Endothelial cell of umbilical vein (primary cell): ENCODE measurements around the gene THBS1.

Experiments used
- EZH2 ChIP-seq: IDR thresholded peaks from 2 replicates; pipeline ENCODE4 v1.6.1; 2012; ENCODE audit warnings: borderline replicate concordance, low read depth, mild to moderate bottlenecking, moderate library complexity, low read length, inconsistent platforms; ENCODE audit not compliant: severe bottlenecking
- POLR2AphosphoS5 ChIP-seq: IDR thresholded peaks from 2 replicates; pipeline ENCODE4 v1.6.1; 2012; ENCODE audit warnings: low read depth, mild to moderate bottlenecking, control low read depth, low read length, moderate library complexity; ENCODE audit not compliant: insufficient read depth
- TF ChIP-seq, protein P1 (sequence below), 2 donors: IDR thresholded peaks; 1 replicate in 1 of 2; 2 replicates in 1 of 2; pipeline ENCODE4 v1.5.1; 2011; ENCODE audit warnings: low read length in 2 of 2, mild to moderate bottlenecking in 2 of 2, moderate library complexity in 2 of 2, control low read depth in 1 of 2, inconsistent platforms in 1 of 2, low read depth in 1 of 2; ENCODE audit not compliant: insufficient read depth in 1 of 2; ENCODE audit errors: extremely low read depth in 1 of 2

DNA sequence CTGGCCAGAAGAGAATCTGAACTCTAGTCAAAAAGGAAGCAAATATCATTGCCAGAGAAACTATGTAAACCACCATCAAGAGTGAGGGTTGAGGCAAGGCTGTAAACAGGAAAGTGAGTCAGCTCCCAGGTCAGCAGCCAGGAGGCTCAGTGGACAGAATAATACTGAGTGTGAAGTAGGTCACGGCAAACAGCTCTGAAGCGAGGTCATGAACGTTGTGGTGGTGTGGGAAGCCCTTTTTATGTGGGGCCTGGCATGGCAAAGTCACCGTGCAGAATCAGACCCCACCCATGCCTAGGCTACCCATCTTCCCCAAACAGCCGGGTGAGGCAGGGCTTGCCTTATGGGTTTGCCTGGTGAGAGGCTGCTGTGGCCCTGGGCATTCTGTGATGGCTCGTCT, 43.9 kb downstream of the THBS1 start:
- TF ChIP-seq, protein P1, sequence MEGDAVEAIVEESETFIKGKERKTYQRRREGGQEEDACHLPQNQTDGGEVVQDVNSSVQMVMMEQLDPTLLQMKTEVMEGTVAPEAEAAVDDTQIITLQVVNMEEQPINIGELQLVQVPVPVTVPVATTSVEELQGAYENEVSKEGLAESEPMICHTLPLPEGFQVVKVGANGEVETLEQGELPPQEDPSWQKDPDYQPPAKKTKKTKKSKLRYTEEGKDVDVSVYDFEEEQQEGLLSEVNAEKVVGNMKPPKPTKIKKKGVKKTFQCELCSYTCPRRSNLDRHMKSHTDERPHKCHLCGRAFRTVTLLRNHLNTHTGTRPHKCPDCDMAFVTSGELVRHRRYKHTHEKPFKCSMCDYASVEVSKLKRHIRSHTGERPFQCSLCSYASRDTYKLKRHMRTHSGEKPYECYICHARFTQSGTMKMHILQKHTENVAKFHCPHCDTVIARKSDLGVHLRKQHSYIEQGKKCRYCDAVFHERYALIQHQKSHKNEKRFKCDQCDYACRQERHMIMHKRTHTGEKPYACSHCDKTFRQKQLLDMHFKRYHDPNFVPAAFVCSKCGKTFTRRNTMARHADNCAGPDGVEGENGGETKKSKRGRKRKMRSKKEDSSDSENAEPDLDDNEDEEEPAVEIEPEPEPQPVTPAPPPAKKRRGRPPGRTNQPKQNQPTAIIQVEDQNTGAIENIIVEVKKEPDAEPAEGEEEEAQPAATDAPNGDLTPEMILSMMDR (IDR thresholded peaks at IDR 0.05; ENCODE audit: extremely low read depth in 1 of 2, insufficient read depth in 1 of 2, low read depth in 1 of 2, low read length in 2 of 2) = no peak
- TF ChIP-seq EZH2 (no peak), POLR2AphosphoS5 (peak; percentile 96)
